IPS-20b (cell line): ENCODE results near the gene GP1BB.

Experiments
- H3K27ac ChIP-seq: one replicate; pipeline ENCODE4 v1.5.1; 2013; ENCODE audit warnings: low read length
- H3K27me3 ChIP-seq: 2 replicates; pipeline ENCODE4 v1.6.1; 2013; ENCODE audit warnings: mild to moderate bottlenecking, low read length, inconsistent platforms; ENCODE audit not compliant: insufficient read depth
- H3K36me3 ChIP-seq: 2 replicates; pipeline ENCODE4 v1.6.1; 2013; ENCODE audit warnings: low read depth, mild to moderate bottlenecking, inconsistent platforms, low read length, moderate library complexity; ENCODE audit not compliant: insufficient read depth
- H3K4me1 ChIP-seq: 2 replicates; pipeline ENCODE4 v1.6.1; 2013; ENCODE audit warnings: mild to moderate bottlenecking, control low read depth, inconsistent platforms, low read length, moderate library complexity; ENCODE audit not compliant: insufficient read depth
- H3K4me3 ChIP-seq: 2 replicates; pipeline ENCODE4 v1.5.1; 2013; ENCODE audit warnings: mild to moderate bottlenecking, low read length, inconsistent platforms
- H3K9ac ChIP-seq: 2 replicates; pipeline ENCODE4 v1.6.1; 2013; ENCODE audit warnings: low read depth, mild to moderate bottlenecking, inconsistent platforms, low read length, moderate library complexity
- H3K9me3 ChIP-seq: 2 replicates; pipeline ENCODE4 v1.6.1; 2013; ENCODE audit warnings: mild to moderate bottlenecking, low read depth, low read length, inconsistent platforms; ENCODE audit not compliant: insufficient read depth

Gene GP1BB

GRCh38 chr22:19757985-19758895 is 34.9 kb downstream of the GP1BB start:
- Histone ChIP-seq H3K9ac (no peak overlapping the region), H3K9me3 (peaks cover 9% of the 10 kb centered on the region; the same call in 1 of the 2 replicates), H3K36me3 (no peaks in the 10 kb centered on the region), H3K4me1 (no peaks in the 10 kb centered on the region; the same call in 1 of the 2 replicates), H3K27me3 (peaks cover 95% of the 10 kb centered on the region), H3K27ac (no peak overlapping the region), H3K4me3 (no peak overlapping the region)

GRCh38 chr22:19758896-19759426 is 35.6 kb downstream of the GP1BB start:
- Histone ChIP-seq H3K36me3 (no peaks in the 10 kb centered on the region), H3K9me3 (peaks cover 9% of the 10 kb centered on the region; the same call in 1 of the 2 replicates), H3K9ac (no peak overlapping the region), H3K27me3 (peaks cover 95% of the 10 kb centered on the region), H3K27ac (no peak overlapping the region), H3K4me3 (no peak overlapping the region), H3K4me1 (no peaks in the 10 kb centered on the region; the same call in 1 of the 2 replicates)

GRCh38 chr22:19759427-19760057 is 36.2 kb downstream of the GP1BB start:
- H3K4me1 ChIP-seq, result no peaks in the 10 kb centered on the region; the same call in 1 of the 2 replicates
- no peak overlapping the region for H3K4me3 ChIP-seq
- no peak overlapping the region for H3K27ac ChIP-seq
- H3K36me3 ChIP-seq, result no peaks in the 10 kb centered on the region
- peaks cover 9% of the 10 kb centered on the region; the same call in 1 of the 2 replicates for H3K9me3 ChIP-seq
- peaks cover 95% of the 10 kb centered on the region for H3K27me3 ChIP-seq
- H3K9ac ChIP-seq, result no peak overlapping the region

- H3K9ac ChIP-seq, result no peak within 1 kb of the TSS
- H3K4me1 ChIP-seq, result no peaks in the 10 kb centered on the region; the same call in 1 of the 2 replicates
- H3K27me3 ChIP-seq, result peaks cover 95% of the 10 kb centered on the region
These were observed 37.0 kb downstream of the GP1BB start, which contains the start of gene TBX1 for GRCh38 chr22:19760058-19760950. TSS of gene TBX1 (plus strand) at chr22:19760778. CDS start at chr22:19760844, 66 bp downstream.

GRCh38 chr22:19760951-19761724 is 37.8 kb downstream of the GP1BB start:
- no peak overlapping the region for H3K4me3 ChIP-seq
- H3K9ac ChIP-seq, result no peak overlapping the region
- peaks cover 95% of the 10 kb centered on the region for H3K27me3 ChIP-seq
- no peaks in the 10 kb centered on the region; the same call in 1 of the 2 replicates for H3K4me1 ChIP-seq
- H3K9me3 ChIP-seq, result peaks cover 9% of the 10 kb centered on the region; the same call in 1 of the 2 replicates
- no peak overlapping the region for H3K27ac ChIP-seq
- H3K36me3 ChIP-seq, result no peaks in the 10 kb centered on the region

More at GRCh38 chr22:19760058-19760950, 37.0 kb downstream of the GP1BB start, which contains the start of gene TBX1:
- no peak within 1 kb of the TSS for H3K27ac ChIP-seq
- no peak within 1 kb of the TSS for H3K4me3 ChIP-seq
- H3K9me3 ChIP-seq, result peaks cover 9% of the 10 kb centered on the region; the same call in 1 of the 2 replicates
- no peaks in the 10 kb centered on the region for H3K36me3 ChIP-seq

- Histone ChIP-seq H3K4me3 (no peak overlapping the region), H3K36me3 (no peaks in the 10 kb centered on the region), H3K4me1 (no peaks in the 10 kb centered on the region; the same call in 1 of the 2 replicates), H3K27ac (no peak overlapping the region), H3K27me3 (peaks cover 95% of the 10 kb centered on the region), H3K9me3 (peaks cover 9% of the 10 kb centered on the region; the same call in 1 of the 2 replicates), H3K9ac (no peak overlapping the region)
These were observed 38.6 kb downstream of the GP1BB start for GRCh38 chr22:19761725-19762567.

- H3K27me3 ChIP-seq, result peaks cover 95% of the 10 kb centered on the region
- no peak overlapping the region for H3K27ac ChIP-seq
- no peaks in the 10 kb centered on the region for H3K36me3 ChIP-seq
- H3K9me3 ChIP-seq, result peaks cover 9% of the 10 kb centered on the region; the same call in 1 of the 2 replicates
- H3K9ac ChIP-seq, result no peak overlapping the region
- H3K4me3 ChIP-seq, result no peak overlapping the region
- peaks cover 3% of the 10 kb centered on the region; the same call in 1 of the 2 replicates for H3K4me1 ChIP-seq
These were observed 39.5 kb downstream of the GP1BB start for GRCh38 chr22:19762568-19763457.

GRCh38 chr22:19763458-19764298 is 40.3 kb downstream of the GP1BB start:
- H3K27ac ChIP-seq, result no peak overlapping the region
- H3K36me3 ChIP-seq, result no peaks in the 10 kb centered on the region
- no peak overlapping the region for H3K4me3 ChIP-seq
- peaks cover 95% of the 10 kb centered on the region for H3K27me3 ChIP-seq
- H3K9me3 ChIP-seq, result peaks cover 6% of the 10 kb centered on the region; the same call in 1 of the 2 replicates
- H3K4me1 ChIP-seq, result peaks cover 3% of the 10 kb centered on the region; the same call in 1 of the 2 replicates
- no peak overlapping the region for H3K9ac ChIP-seq

- H3K4me1 ChIP-seq, result peaks cover 3% of the 10 kb centered on the region; the same call in 1 of the 2 replicates
- no peaks in the 10 kb centered on the region for H3K36me3 ChIP-seq
These were observed 40.9 kb downstream of the GP1BB start for GRCh38 chr22:19764299-19764593.

More at GRCh38 chr22:19764299-19764593, 40.9 kb downstream of the GP1BB start:
- no peak overlapping the region for H3K4me3 ChIP-seq
- no peak overlapping the region for H3K27ac ChIP-seq
- peaks cover 6% of the 10 kb centered on the region; the same call in 1 of the 2 replicates for H3K9me3 ChIP-seq
- peaks cover 95% of the 10 kb centered on the region for H3K27me3 ChIP-seq
- H3K9ac ChIP-seq, result no peak overlapping the region
